Lower lobe of right lung (tissue), 2 donors: Measurements from ENCODE around the gene HEMGN. TPM values are rescaled to one million over a fixed set of nuclear protein-coding genes. Genes with fewer than 3 reads are reported as not detected.

Source experiments
- ATAC-seq, 2 donors: fragments of 200-7000 bp; cut with Tn5 transposase; one replicate each; pipeline ENCODE4 v1.9.1; 2020 to 2022; ENCODE audit warnings: mild to moderate bottlenecking in 2 of 2, moderate library complexity in 2 of 2
- DNase-seq: peaks from one replicate; pipeline ENCODE4 v3.0.0-alpha.2; 2020
- H3K27ac ChIP-seq: fragments of 200-600 bp; one replicate; pipeline ENCODE4 v1.8.0; 2022
- H3K27me3 ChIP-seq: fragments of 200-600 bp; one replicate; pipeline ENCODE4 v1.8.0; 2022; ENCODE audit warnings: low read depth
- H3K36me3 ChIP-seq: fragments of 200-600 bp; one replicate; pipeline ENCODE4 v1.8.0; 2022; ENCODE audit warnings: mild to moderate bottlenecking
- H3K4me1 ChIP-seq: fragments of 200-600 bp; one replicate; pipeline ENCODE4 v1.8.0; 2022
- H3K4me3 ChIP-seq: fragments of 200-600 bp; one replicate; pipeline ENCODE4 v1.8.0; 2022; ENCODE audit warnings: mild to moderate bottlenecking
- H3K9me3 ChIP-seq: fragments of 200-600 bp; one replicate; pipeline ENCODE4 v1.8.0; 2022
- intact Hi-C: fragments of 100-400 bp; cut with DNase I; formaldehyde crosslinking; loops from one replicate; pipeline ENCODE4 v1.11.0; 2022
- total RNA-seq: library from RNA; stranded (reverse); fragmentation: NEBNext Ultra II Directional; extraction: Animal tissue kit (Norgen Biotek cat#: 25700); gene quantifications from one replicate; pipeline ENCODE4 v1.2.1, GENCODE V29; 2021
- TF ChIP-seq, protein P1 (sequence below): fragments of 200-600 bp; IDR thresholded peaks from one replicate; pipeline ENCODE4 v1.8.0; 2022; ENCODE audit warnings: antibody characterized with exemption, mild to moderate bottlenecking
- donor health status: DM: no; HTN: yes; CAD: no; lungs with severe emphysema.

HEMGN gene
- total RNA-seq, 1 donor from 2014 or later = 0.56 TPM

DNA sequence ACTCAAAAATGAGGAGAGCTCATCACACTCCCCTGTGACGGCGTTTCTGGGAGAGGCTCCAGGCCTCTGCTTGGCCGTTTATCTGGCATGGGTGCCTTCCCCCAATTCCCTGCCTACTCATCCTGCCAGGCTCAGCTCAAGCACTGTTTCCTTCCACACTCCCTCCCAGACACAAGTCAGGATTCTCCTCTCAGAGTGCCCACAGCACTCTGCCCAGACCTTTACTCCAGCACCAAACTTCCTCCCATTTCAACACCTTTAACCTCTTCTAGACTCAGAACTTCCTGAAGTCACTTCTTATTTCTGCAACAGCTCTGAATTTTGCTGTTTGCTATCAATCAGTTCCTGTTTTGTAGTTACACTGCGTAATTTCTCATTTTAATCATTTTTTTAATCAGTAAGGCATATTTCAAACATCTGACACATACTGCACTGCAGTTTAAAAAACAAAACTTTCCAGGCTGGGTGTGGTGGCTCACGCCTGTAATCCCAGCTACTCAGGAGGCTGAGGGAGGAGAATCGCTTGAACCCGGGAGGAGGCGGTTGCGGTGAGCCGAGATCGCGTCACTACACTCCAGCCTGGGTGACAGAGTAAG lies 31.6 kb downstream of the HEMGN start:
- peaks cover 37% of the 10 kb centered on the region for H3K4me1 ChIP-seq
- ATAC-seq = peak; percentile 76 to 86
- H3K4me3 ChIP-seq = no peak overlapping the region
- peaks cover 68% of the 10 kb centered on the region for H3K36me3 ChIP-seq
- intact Hi-C loops = no loop called here
- H3K27ac ChIP-seq = peak overlapping the region; percentile 76
- H3K27me3 ChIP-seq = no peaks in the 10 kb centered on the region
- DNase-seq = peak; percentile 54
- TF ChIP-seq, protein P1, sequence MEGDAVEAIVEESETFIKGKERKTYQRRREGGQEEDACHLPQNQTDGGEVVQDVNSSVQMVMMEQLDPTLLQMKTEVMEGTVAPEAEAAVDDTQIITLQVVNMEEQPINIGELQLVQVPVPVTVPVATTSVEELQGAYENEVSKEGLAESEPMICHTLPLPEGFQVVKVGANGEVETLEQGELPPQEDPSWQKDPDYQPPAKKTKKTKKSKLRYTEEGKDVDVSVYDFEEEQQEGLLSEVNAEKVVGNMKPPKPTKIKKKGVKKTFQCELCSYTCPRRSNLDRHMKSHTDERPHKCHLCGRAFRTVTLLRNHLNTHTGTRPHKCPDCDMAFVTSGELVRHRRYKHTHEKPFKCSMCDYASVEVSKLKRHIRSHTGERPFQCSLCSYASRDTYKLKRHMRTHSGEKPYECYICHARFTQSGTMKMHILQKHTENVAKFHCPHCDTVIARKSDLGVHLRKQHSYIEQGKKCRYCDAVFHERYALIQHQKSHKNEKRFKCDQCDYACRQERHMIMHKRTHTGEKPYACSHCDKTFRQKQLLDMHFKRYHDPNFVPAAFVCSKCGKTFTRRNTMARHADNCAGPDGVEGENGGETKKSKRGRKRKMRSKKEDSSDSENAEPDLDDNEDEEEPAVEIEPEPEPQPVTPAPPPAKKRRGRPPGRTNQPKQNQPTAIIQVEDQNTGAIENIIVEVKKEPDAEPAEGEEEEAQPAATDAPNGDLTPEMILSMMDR = no peak
- H3K9me3 ChIP-seq = no peaks in the 10 kb centered on the region

DNA sequence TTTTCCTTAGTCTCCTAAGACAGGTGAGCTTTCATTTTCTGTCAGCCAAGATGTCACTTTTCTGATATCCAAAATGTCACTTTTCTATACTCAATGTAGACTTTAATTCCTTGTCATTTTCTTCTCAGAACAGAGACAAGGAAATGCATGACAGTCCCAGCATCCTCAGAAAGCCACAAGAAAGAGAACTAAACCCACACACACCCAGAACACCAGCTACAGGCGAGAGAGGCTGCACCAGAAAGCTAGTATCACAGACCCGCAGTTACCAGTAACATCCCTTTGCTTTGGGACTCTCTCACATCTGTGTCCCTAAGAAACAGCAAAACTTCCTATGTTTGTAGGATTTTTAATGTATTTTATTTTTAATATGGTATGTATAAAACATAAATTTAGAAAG lies 32.7 kb downstream of the HEMGN start:
- H3K27me3 ChIP-seq = no peaks in the 10 kb centered on the region
- peaks cover 58% of the 10 kb centered on the region for H3K36me3 ChIP-seq
- peak overlapping the region; percentile 76 for H3K27ac ChIP-seq
- DNase-seq = no peak
- H3K9me3 ChIP-seq = no peaks in the 10 kb centered on the region
- TF ChIP-seq, protein P1 = no peak
- no peak overlapping the region for H3K4me3 ChIP-seq
- intact Hi-C loops = no loop called here
- H3K4me1 ChIP-seq = peaks cover 37% of the 10 kb centered on the region
- ATAC-seq = peak in 1 of 2 donors; percentile 47

DNA sequence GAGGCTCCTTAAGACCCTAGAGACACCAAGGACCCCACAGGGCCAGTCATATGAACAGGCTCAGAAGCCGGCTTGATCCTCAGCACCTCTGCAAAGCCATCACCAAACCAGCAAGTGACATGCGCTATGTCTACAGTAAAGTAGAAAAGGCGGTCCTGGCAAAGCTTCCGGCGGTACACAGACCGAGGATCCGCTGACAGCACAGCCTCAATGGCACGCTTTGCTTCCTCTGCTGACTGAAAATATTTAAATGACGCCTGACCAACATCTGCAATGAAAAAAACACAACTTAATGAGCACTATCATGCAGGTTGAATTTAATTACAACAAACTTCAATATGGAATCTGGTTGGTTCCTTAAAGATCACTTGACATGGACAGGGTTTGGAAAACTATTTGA lies 33.2 kb downstream of the HEMGN start:
- TF ChIP-seq, protein P1 = no peak
- Histone ChIP-seq H3K27ac (peak overlapping the region; percentile 76), H3K4me3 (no peak overlapping the region), H3K4me1 (peaks cover 37% of the 10 kb centered on the region), H3K9me3 (no peaks in the 10 kb centered on the region), H3K36me3 (peaks cover 58% of the 10 kb centered on the region), H3K27me3 (no peaks in the 10 kb centered on the region)
- no peak for DNase-seq
- ATAC-seq = no peak
- intact Hi-C loops = no loop called here

DNA sequence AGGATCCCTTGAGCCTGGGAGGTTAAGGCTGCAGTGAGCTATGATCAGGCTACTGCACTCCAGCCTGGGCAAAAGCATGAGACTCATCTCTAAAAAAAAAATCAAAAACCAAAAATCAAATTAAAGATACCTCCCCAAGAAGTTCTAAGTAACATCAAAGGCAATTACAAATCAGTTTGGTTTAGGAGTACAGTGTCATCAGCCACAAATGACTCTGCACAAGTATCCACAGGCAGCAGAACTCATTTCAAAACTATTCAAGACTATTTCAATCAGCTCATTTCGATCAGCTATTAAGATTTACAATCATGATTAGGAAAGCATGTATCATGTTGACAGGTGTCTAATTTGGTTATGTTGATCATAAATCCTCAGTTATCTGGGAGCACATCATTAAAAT lies 34.8 kb downstream of the HEMGN start:
- ATAC-seq = no peak
- intact Hi-C loops = no loop called here
- TF ChIP-seq, protein P1 = no peak
- Histone ChIP-seq H3K4me1 (peaks cover 27% of the 10 kb centered on the region), H3K27me3 (no peaks in the 10 kb centered on the region), H3K9me3 (no peaks in the 10 kb centered on the region), H3K27ac (no peak overlapping the region), H3K4me3 (no peak overlapping the region), H3K36me3 (peaks cover 47% of the 10 kb centered on the region)
- DNase-seq = no peak

DNA sequence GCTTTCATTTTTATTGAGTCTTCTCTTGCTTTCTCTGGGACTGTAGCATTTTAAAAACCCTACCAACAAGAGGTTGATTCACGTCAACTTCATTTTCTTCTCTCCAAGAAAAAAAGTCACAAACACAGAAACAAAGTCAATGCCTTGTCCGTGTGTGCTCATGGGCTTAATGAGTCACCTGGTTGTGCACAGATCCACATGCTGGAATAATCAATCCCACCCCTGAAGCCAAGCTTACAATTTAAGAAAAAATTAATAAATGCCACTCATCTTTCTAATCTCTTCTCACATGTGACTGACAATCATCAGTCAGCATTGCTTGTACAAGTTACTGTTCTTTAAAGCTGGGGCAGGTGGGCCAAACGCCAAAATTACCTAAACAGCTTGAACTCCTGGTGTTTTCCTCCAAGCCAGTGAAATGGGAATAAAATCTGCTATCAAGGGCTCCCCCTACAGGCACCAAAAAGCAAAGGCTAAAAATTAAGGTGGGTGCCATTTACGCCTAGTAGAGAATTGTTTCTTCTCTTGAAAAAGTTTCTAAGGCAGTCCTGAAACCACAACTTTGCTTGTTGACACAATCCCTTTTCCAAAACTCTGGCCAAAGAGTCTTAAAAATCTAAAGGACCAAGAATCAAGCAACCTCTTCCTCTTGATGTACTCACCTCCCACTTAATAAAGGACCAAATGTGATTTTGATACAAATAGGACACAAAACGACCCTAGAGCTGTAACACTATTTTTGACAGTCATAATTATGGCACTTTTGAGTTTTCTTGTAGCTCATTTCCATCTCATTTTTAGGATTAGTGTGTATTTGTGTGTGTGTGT lies 37.0 kb downstream of the HEMGN start:
- ATAC-seq (peak; percentile 58 to 68), DNase-seq (no peak)
- Histone ChIP-seq H3K27ac (no peak overlapping the region), H3K4me3 (no peak overlapping the region), H3K36me3 (peaks cover 40% of the 10 kb centered on the region), H3K4me1 (peaks cover 11% of the 10 kb centered on the region), H3K9me3 (no peaks in the 10 kb centered on the region), H3K27me3 (no peaks in the 10 kb centered on the region)
- TF ChIP-seq, protein P1 = peak; percentile 68
- intact Hi-C loops = no loop called here
